Keratinocyte (primary cell): ENCODE results near the gene ZNF638. TPM values are rescaled to one million over a fixed set of nuclear protein-coding genes. Genes with fewer than 3 reads are reported as not detected.

Source experiments
- DNase-seq: peaks from one replicate; pipeline ENCODE4 v3.0.0-alpha.2; 2011; ENCODE audit warnings: low read depth, missing footprints, low spot score
- FAIRE-seq: peaks from 2 replicates; lab custom pipeline; 2011; peaks lifted over from hg19 to GRCh38; lab: Jason Lieb, UNC
- H2AFZ ChIP-seq: 2 replicates; pipeline ENCODE4 v1.6.0; 2012; ENCODE audit warnings: low read length, control low read depth, inconsistent platforms; ENCODE audit not compliant: control insufficient read depth
- H3K27ac ChIP-seq: 2 replicates; pipeline ENCODE4 v1.5.1; 2011; ENCODE audit warnings: low read length; ENCODE audit not compliant: control insufficient read depth, insufficient read depth
- H3K27me3 ChIP-seq: 3 replicates; pipeline ENCODE4 v1.6.0; 2011; ENCODE audit warnings: low read length; ENCODE audit not compliant: control insufficient read depth, insufficient read depth; ENCODE audit errors: extremely low read depth
- H3K36me3 ChIP-seq, 2 experiments: 2 replicates in 1 of 2; 3 replicates in 1 of 2; pipeline ENCODE4 v1.5.1; 2011; ENCODE audit warnings: low read length in 2 of 2, mild to moderate bottlenecking in 1 of 2; ENCODE audit not compliant: control insufficient read depth in 2 of 2, insufficient read depth in 2 of 2; ENCODE audit errors: extremely low read depth in 1 of 2
- H3K4me1 ChIP-seq: 3 replicates; pipeline ENCODE4 v1.5.1; 2011; ENCODE audit warnings: low read length; ENCODE audit not compliant: control insufficient read depth, insufficient read depth; ENCODE audit errors: extremely low read depth
- H3K4me2 ChIP-seq: 3 replicates; pipeline ENCODE4 v1.6.0; 2011; ENCODE audit warnings: low read depth, low read length; ENCODE audit not compliant: control insufficient read depth, insufficient read depth; ENCODE audit errors: extremely low read depth
- H3K4me3 ChIP-seq, 3 experiments: fragments of 200-600 bp in 1 of 3; sonication (generic) in 1 of 3; 2 replicates in 2 of 3; 3 replicates in 1 of 3; pipeline ENCODE4 v1.5.1; 2011 to 2016; ENCODE audit warnings: low read length in 3 of 3, mild to moderate bottlenecking in 3 of 3, control low read depth in 2 of 3, inconsistent platforms in 1 of 3, low read depth in 1 of 3, mixed read lengths in 1 of 3, mixed run types in 1 of 3, moderate library complexity in 1 of 3; ENCODE audit not compliant: control insufficient read depth in 2 of 3, insufficient read depth in 2 of 3; ENCODE audit errors: extremely low read depth in 1 of 3
- H3K79me2 ChIP-seq: 2 replicates; pipeline ENCODE4 v1.6.0; 2012; ENCODE audit warnings: low read length; ENCODE audit not compliant: control insufficient read depth, insufficient read depth
- H3K9ac ChIP-seq: 3 replicates; pipeline ENCODE4 v1.6.0; 2011; ENCODE audit warnings: low read length; ENCODE audit not compliant: control insufficient read depth, insufficient read depth; ENCODE audit errors: extremely low read depth
- H3K9me1 ChIP-seq: 3 replicates; pipeline ENCODE4 v1.6.0; 2011; ENCODE audit warnings: low read length; ENCODE audit not compliant: control insufficient read depth, insufficient read depth; ENCODE audit errors: extremely low read depth
- H3K9me3 ChIP-seq: 2 replicates; pipeline ENCODE4 v1.5.1; 2012; ENCODE audit warnings: low read depth, low read length; ENCODE audit not compliant: control insufficient read depth
- H4K20me1 ChIP-seq: 3 replicates; pipeline ENCODE4 v1.6.0; 2011; ENCODE audit warnings: low read length; ENCODE audit not compliant: control insufficient read depth, insufficient read depth; ENCODE audit errors: extremely low read depth
- CTCF ChIP-seq, 3 experiments: IDR thresholded peaks in 1 of 3; conservative IDR thresholded peaks in 1 of 3; optimal IDR thresholded peaks in 1 of 3; 2 replicates in 2 of 3; 3 replicates in 1 of 3; pipeline versions ENCODE3 to v1.5.1; 2011; ENCODE audit warnings: low read length in 3 of 3, mild to moderate bottlenecking in 3 of 3, moderate library complexity in 2 of 3, control low read depth in 1 of 3, inconsistent platforms in 1 of 3; ENCODE audit not compliant: insufficient read depth in 2 of 3; ENCODE audit errors: extremely low read depth in 1 of 3
- EZH2 ChIP-seq: IDR thresholded peaks from one replicate; pipeline ENCODE4 v1.6.1; 2012; ENCODE audit warnings: inconsistent platforms, mild to moderate bottlenecking, low read length, moderate library complexity
- dilution Hi-C: fragments of 300-500 bp; cut with MboI; formaldehyde crosslinking; loops from one replicate; pipeline ENCODE4 v1.7.0; 2020; ENCODE audit warnings: low sequenced_read_pairs; ENCODE audit not compliant: extremely low pct_ligation_motif_present
- polyA plus RNA-seq, 5 experiments: library from polyadenylated mRNA; depleted of rRNA in 3 of 5; stranded (reverse) in 3 of 5; stranded (forward) in 1 of 5; unstranded in 1 of 5; fragments of >200 nt; gene quantifications; 1 replicate in 1 of 5; 2 replicates in 3 of 5; 3 replicates in 1 of 5; pipeline versions ENCODE4 v1.2.1 to v1.2.3, GENCODE V29; 2011 to 2012; ENCODE audit warnings: missing spikeins in 2 of 5, low read depth in 1 of 5, low replicate concordance in 1 of 5

Gene ZNF638
- polyA plus RNA-seq, 1 donor (not counting 4 experiments of a cell fraction or from before 2014, with no cell fraction given), result 66.5 TPM

- Histone ChIP-seq H2AFZ (no peak overlapping the region), H4K20me1 (no peaks in the 10 kb centered on the region), H3K27me3 (no peaks in the 10 kb centered on the region), H3K4me3 (no peak overlapping the region), H3K4me1 (no peaks in the 10 kb centered on the region), H3K4me2 (no peak overlapping the region), H3K36me3 (peaks cover 8 to 17% of the 10 kb centered on the region in 2 experiments), H3K27ac (no peak overlapping the region), H3K9me1 (no peaks in the 10 kb centered on the region), H3K79me2 (peaks cover 42% of the 10 kb centered on the region), H3K9ac (no peak overlapping the region), H3K9me3 (no peaks in the 10 kb centered on the region)
- FAIRE-seq, result no peak
- DNase-seq, result no peak
- TF ChIP-seq CTCF (optimal IDR thresholded peaks at IDR 0.05 in 1 of 3, IDR thresholded peaks at IDR 0.05 in 1 of 3, conservative IDR thresholded peaks at IDR 0.05 in 1 of 3; ENCODE audit: extremely low read depth in 1 of 3, insufficient read depth in 2 of 3, low read length in 3 of 3) (no peak), EZH2 (no peak)
- dilution Hi-C loops, result no loop called here
Observed at GRCh38 chr2:71358931-71359671, 27.5 kb downstream of the ZNF638 start.

- dilution Hi-C loops, result no loop called here
- Histone ChIP-seq H3K4me3 (no peak overlapping the region), H2AFZ (no peak overlapping the region), H3K36me3 (peaks cover 8 to 24% of the 10 kb centered on the region in 2 experiments), H3K9me1 (no peaks in the 10 kb centered on the region), H3K27me3 (no peaks in the 10 kb centered on the region), H3K9me3 (no peaks in the 10 kb centered on the region), H3K4me2 (no peak overlapping the region), H3K4me1 (no peaks in the 10 kb centered on the region), H4K20me1 (no peaks in the 10 kb centered on the region), H3K9ac (no peak overlapping the region), H3K27ac (no peak overlapping the region), H3K79me2 (peaks cover 40% of the 10 kb centered on the region)
- DNase-seq, result no peak
- no peak for FAIRE-seq
- TF ChIP-seq CTCF (optimal IDR thresholded peaks at IDR 0.05 in 1 of 3, IDR thresholded peaks at IDR 0.05 in 1 of 3, conservative IDR thresholded peaks at IDR 0.05 in 1 of 3; ENCODE audit: extremely low read depth in 1 of 3, insufficient read depth in 2 of 3, low read length in 3 of 3) (no peak), EZH2 (no peak)
Observed at GRCh38 chr2:71360434-71360975, 28.9 kb downstream of the ZNF638 start.
